Measurements from ENCODE around the gene PGRMC1.

- TF ChIP-seq CTCF (conservative IDR thresholded peaks at IDR 0.05; ENCODE audit: low read depth, low read length), result no peak
- TF ChIP-seq EZH2phosphoT487 (IDR thresholded peaks at IDR 0.05; ENCODE audit: borderline replicate concordance, low read length), result no peak
- TF ChIP-seq EZH2 (IDR thresholded peaks at IDR 0.05; ENCODE audit: low read length, unreplicated experiment), result no peak
These were observed 11.6 kb downstream of the PGRMC1 start for GRCh38 chrX:119247702-119248101.

Measured in PC-3 (cell line).